Activated B cell treated with CpG ODN at 0.5 μM for 24 hours (primary cell): ENCODE measurements around the gene HIVEP3. TPM values are rescaled to one million over a fixed set of nuclear protein-coding genes. Genes with fewer than 3 reads are reported as not detected.

ENCODE experiments used
- ATAC-seq: fragments of 200-7000 bp; cut with Tn5 transposase; one replicate; pipeline ENCODE4 v1.10.0; 2021; ENCODE audit warnings: low read depth, mild to moderate bottlenecking, moderate library complexity
- CTCF ChIA-PET: fragments of 350-600 bp; sonication (Branson Sonifier 250); formaldehyde crosslinking; loops from one replicate; lab custom pipeline; 2021; ENCODE audit warnings: antibody characterized with exemption; lab: Charles Lee
- POLR2A ChIA-PET: fragments of 350-600 bp; sonication (Branson Sonifier 250); formaldehyde crosslinking; loops from one replicate; lab custom pipeline; 2021; ENCODE audit warnings: antibody characterized with exemption; lab: Charles Lee
- DNase-seq: peaks from one replicate; pipeline ENCODE4 v3.0.0; 2022
- H3K27ac Mint-ChIP-seq: one replicate; pipeline ENCODE4 v1.8.0; 2020; ENCODE audit warnings: mixed read lengths
- H3K27me3 Mint-ChIP-seq: one replicate; pipeline ENCODE4 v1.8.0; 2021; ENCODE audit warnings: mixed read lengths
- H3K36me3 Mint-ChIP-seq: one replicate; pipeline ENCODE4 v1.8.0; 2021; ENCODE audit warnings: low read depth, mixed read lengths
- H3K4me1 Mint-ChIP-seq: one replicate; pipeline ENCODE4 v1.8.0; 2021; ENCODE audit warnings: mixed read lengths
- H3K4me3 Mint-ChIP-seq: one replicate; pipeline ENCODE4 v1.8.0; 2020; ENCODE audit warnings: mild to moderate bottlenecking, mixed read lengths
- H3K9me3 Mint-ChIP-seq: one replicate; pipeline ENCODE4 v1.8.0; 2020; ENCODE audit warnings: mixed read lengths
- intact Hi-C: fragments of 100-400 bp; cut with micrococcal nuclease; formaldehyde crosslinking; loops from one replicate; pipeline ENCODE4 v1.15.1; 2024
- total RNA-seq: library from RNA; stranded (reverse); gene quantifications from 2 replicates; pipeline ENCODE4 v1.2.3, GENCODE V29; 2022
- TF ChIP-seq, protein P1 (sequence below): fragments of 200-600 bp; IDR thresholded peaks from one replicate; pipeline ENCODE4 v1.8.0; 2022; ENCODE audit warnings: antibody characterized with exemption, mild to moderate bottlenecking

HIVEP3 gene
- total RNA-seq, 1 donor from 2014 or later, result 14.4 TPM

DNA sequence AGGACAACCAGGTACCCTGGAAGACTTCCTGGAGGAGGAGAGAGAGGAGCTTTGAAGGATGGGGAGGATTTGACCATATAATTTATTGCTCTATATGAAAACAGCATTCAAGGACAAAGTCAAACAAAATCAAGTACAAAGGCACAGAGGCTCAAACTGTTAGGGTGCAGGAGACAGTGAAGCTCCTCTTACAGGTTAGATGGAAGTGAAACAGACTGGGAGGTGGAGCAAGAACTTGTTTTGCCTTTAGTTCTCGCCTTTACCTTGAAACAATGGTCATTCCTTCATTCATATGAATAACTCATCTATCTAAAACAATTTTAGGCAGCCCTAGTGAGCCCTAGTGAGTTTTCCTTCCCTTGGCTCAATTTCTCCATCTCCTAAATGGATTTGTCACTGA is 199.6 kb downstream of the HIVEP3 start:
- no peaks in the 10 kb centered on the region for H3K27me3 Mint-ChIP-seq
- peak overlapping the region; percentile 26 for H3K27ac Mint-ChIP-seq
- H3K9me3 Mint-ChIP-seq, result no peaks in the 10 kb centered on the region
- H3K4me3 Mint-ChIP-seq, result no peak overlapping the region
- POLR2A ChIA-PET, result interaction anchor here (0.6 to 2.1 kb wide), 2 partner anchors 10 to 31 kb away, joined by 3 to 9 read pairs; no protein-coding TSS in a partner anchor
- peak; percentile 42 for ATAC-seq
- TF ChIP-seq, protein P1, sequence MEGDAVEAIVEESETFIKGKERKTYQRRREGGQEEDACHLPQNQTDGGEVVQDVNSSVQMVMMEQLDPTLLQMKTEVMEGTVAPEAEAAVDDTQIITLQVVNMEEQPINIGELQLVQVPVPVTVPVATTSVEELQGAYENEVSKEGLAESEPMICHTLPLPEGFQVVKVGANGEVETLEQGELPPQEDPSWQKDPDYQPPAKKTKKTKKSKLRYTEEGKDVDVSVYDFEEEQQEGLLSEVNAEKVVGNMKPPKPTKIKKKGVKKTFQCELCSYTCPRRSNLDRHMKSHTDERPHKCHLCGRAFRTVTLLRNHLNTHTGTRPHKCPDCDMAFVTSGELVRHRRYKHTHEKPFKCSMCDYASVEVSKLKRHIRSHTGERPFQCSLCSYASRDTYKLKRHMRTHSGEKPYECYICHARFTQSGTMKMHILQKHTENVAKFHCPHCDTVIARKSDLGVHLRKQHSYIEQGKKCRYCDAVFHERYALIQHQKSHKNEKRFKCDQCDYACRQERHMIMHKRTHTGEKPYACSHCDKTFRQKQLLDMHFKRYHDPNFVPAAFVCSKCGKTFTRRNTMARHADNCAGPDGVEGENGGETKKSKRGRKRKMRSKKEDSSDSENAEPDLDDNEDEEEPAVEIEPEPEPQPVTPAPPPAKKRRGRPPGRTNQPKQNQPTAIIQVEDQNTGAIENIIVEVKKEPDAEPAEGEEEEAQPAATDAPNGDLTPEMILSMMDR, result no peak
- CTCF ChIA-PET, result no interaction called here
- intact Hi-C loops, result loop anchor here (1.0 kb wide), 1 partner anchor 9 kb away; no protein-coding TSS in a partner anchor
- peaks cover 49% of the 10 kb centered on the region for H3K4me1 Mint-ChIP-seq
- no peak for DNase-seq
- no peaks in the 10 kb centered on the region for H3K36me3 Mint-ChIP-seq

DNA sequence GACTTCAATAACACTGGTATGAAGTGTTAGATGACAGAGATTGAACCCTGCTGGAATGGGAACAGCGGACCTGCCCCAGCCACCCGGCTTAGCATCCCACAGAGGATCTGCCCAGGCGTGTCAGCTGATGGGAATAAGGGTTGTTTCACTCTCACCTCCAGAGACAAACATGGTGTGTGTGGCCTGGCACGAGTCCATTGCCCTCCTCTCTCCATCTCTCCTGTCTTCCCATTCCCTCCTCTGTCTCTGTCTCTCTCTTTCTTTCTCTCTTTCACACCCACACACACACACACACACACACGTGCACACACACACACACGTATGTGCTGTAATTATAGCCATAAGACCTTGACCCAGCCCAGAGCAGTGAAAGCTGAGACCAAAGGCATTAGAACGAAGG is 200.2 kb downstream of the HIVEP3 start:
- Mint-ChIP-seq H3K9me3 (no peaks in the 10 kb centered on the region), H3K27me3 (no peaks in the 10 kb centered on the region), H3K4me3 (no peak overlapping the region), H3K4me1 (peaks cover 50% of the 10 kb centered on the region), H3K27ac (no peak overlapping the region), H3K36me3 (no peaks in the 10 kb centered on the region)
- intact Hi-C loops, result no loop called here
- ChIA-PET CTCF (no interaction called here), POLR2A (interaction anchor here (0.6 to 2.1 kb wide), 2 partner anchors 9 to 32 kb away, joined by 3 to 9 read pairs; no protein-coding TSS in a partner anchor)
- TF ChIP-seq, protein P1, result no peak
- ATAC-seq (no peak), DNase-seq (no peak)

DNA sequence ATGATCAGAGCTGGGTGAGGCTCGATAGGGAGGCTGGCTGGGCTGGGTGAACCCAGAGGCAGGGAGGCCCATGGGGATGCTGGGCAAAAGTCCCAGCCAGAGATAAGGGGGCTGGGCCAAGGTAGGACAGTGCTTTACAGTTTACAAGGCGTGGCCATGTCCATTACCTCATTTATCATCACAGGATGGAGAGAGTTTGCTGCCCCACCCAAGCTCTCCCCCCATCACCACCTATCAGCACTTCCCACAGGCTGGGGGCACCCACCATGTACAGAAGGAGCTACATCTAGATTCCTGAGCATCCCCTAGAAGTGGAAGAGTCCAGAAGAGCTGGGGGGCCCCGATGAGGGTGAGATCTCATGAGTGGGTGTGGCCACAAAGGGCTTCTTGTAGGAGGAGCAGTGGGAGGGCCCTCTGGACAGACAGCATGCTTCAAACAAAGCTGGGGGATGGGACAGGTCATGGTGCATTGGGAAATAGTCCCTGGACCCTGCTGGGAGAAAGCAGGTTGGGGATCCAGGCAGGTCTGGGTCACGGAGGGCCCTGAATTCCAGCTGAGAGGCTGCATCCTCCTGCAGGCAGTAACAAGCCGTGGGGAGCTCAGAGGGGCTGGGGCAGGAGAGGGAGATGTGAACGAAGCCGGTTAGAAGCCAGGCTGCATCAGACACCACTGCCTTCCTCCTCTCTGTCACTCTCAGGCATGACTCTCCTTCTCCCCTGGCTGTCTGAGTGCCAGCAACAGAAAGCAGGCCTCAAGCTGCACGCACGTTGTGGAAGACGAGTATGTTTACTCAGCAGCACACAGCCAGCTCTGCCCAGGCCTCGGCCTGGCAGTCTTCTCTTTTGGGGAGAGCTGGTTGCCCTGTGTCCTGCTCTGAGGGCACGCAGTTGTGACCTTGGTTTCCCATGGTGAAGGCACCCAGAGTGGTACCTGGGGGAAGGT is 202.3 kb downstream of the HIVEP3 start:
- Mint-ChIP-seq H3K36me3 (no peaks in the 10 kb centered on the region), H3K27me3 (no peaks in the 10 kb centered on the region), H3K9me3 (no peaks in the 10 kb centered on the region), H3K27ac (no peak overlapping the region), H3K4me3 (no peak overlapping the region), H3K4me1 (peaks cover 37% of the 10 kb centered on the region)
- ChIA-PET POLR2A (no interaction called here), CTCF (no interaction called here)
- peak; percentile 7 for DNase-seq
- TF ChIP-seq, protein P1, result no peak
- intact Hi-C loops, result no loop called here
- ATAC-seq, result no peak

DNA sequence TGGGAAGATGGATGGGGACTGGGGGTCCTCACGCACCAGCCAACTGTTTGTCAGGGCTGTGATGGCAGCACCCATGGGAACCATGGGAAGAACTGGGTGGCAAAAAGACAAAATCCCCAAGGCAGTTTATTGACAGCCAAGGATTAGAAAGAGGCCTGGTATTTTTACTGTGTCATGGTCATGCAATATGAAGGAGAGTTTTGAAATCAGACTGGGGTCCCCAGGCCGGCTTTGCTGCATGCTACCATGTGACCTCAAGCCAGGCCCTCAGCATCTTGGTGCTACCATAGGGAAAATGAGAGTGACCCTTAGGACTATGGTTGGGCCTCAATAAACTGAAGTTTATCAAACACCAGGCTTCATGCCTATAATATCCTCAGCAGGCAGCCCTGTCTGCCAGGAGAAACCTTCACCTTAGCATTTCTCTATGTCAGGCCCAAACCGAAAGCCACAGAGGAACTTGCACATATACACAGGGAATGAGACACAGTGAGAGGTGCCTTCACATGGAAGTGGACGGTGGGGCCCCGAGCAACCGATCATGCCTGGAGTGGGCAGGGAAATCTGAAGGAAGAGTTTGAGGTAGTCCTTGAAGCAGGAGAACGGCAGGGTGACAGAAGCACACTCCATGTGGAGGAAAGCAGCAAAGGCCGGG is 203.2 kb downstream of the HIVEP3 start:
- no peak overlapping the region for H3K27ac Mint-ChIP-seq
- CTCF ChIA-PET, result no interaction called here
- peaks cover 28% of the 10 kb centered on the region for H3K4me1 Mint-ChIP-seq

More for the DNA sequence above, 203.2 kb downstream of the HIVEP3 start:
- TF ChIP-seq, protein P1, result no peak
- POLR2A ChIA-PET, result no interaction called here
- Mint-ChIP-seq H3K27me3 (no peaks in the 10 kb centered on the region), H3K4me3 (no peak overlapping the region), H3K36me3 (no peaks in the 10 kb centered on the region), H3K9me3 (no peaks in the 10 kb centered on the region)
- DNase-seq, result peak; percentile 5
- intact Hi-C loops, result no loop called here
- ATAC-seq, result no peak
